Prostate gland (tissue), 2 donors: ENCODE measurements around the gene CKAP2L. TPM values are rescaled to one million over a fixed set of nuclear protein-coding genes. Genes with fewer than 3 reads are reported as not detected.

ENCODE experiments used
- DNase-seq: peaks from one replicate; pipeline ENCODE4 v3.0.0-alpha.2; 2019; ENCODE audit warnings: low spot score
- H3K27ac ChIP-seq, 2 donors: fragments of 200-600 bp; sonication (generic); 2 replicates each; pipeline ENCODE4 v1.5.1; 2017 to 2019
- H3K27me3 ChIP-seq: fragments of 200-600 bp; sonication (generic); replicated peaks from 2 replicates; pipeline ENCODE4 v1.5.1; 2019; ENCODE audit not compliant: insufficient read depth
- H3K36me3 ChIP-seq, 2 donors: fragments of 200-600 bp; sonication (generic); 1 replicate in 1 of 2; 2 replicates in 1 of 2; pipeline versions ENCODE4 v1.5.1 to v1.8.1; 2017 to 2019
- H3K4me1 ChIP-seq: fragments of 200-600 bp; sonication (generic); replicated peaks from 2 replicates; pipeline ENCODE4 v1.5.1; 2019
- H3K4me3 ChIP-seq, 2 donors: fragments of 200-600 bp; sonication (generic); 2 replicates each; pipeline ENCODE4 v1.5.1; 2017 to 2019
- H3K9me3 ChIP-seq: fragments of 200-600 bp; sonication (generic); 2 replicates; pipeline ENCODE4 v1.5.1; 2017
- POLR2A ChIP-seq: fragments of 450-650 bp; IDR thresholded peaks from one replicate; pipeline ENCODE4 v1.6.1; 2016; ENCODE audit warnings: antibody characterized with exemption, mild to moderate bottlenecking
- POLR2AphosphoS5 ChIP-seq: sonication (generic); formaldehyde crosslinking; IDR thresholded peaks from one replicate; pipeline ENCODE4 v1.6.1; 2017; ENCODE audit warnings: antibody characterized with exemption
- WGBS: methylation state at CpG from one replicate; pipeline ENCODE4 v1.1.5; 2018; 5-methylcytosine and 5-hydroxymethylcytosine counted together
- intact Hi-C: fragments of 100-400 bp; cut with DNase I; formaldehyde crosslinking; loops from one replicate; pipeline ENCODE4 v1.14.2; 2022
- total RNA-seq, 2 donors: library from RNA; depleted of rRNA; stranded (reverse); fragments of >200 nt; gene quantifications; one replicate each; pipeline ENCODE4 v1.1.0, GENCODE V29; 2016
- TF ChIP-seq, protein P1 (sequence below), 4 experiments: fragments of 200-600 bp in 2 of 4; fragments of 450-650 bp in 2 of 4; sonication (generic) in 2 of 4; IDR thresholded peaks; 1 replicate in 3 of 4; 2 replicates in 1 of 4; pipeline ENCODE4 v1.5.1; 2016 to 2019; ENCODE audit warnings: antibody characterized with exemption in 4 of 4, mild to moderate bottlenecking in 2 of 4, moderate library complexity in 2 of 4

The CKAP2L gene
- total RNA-seq, 2 donors from 2014 or later: 0.23 to 3.1 TPM

GRCh38 chr2:112773556-112773955 lies 9.1 kb upstream of the CKAP2L start:
- Histone ChIP-seq H3K27ac (no peak overlapping the region), H3K27me3 (no peaks in the 10 kb centered on the region), H3K4me1 (no peaks in the 10 kb centered on the region), H3K36me3 (no peaks in the 10 kb centered on the region), H3K9me3 (no peaks in the 10 kb centered on the region), H3K4me3 (no peak overlapping the region)
- TF ChIP-seq POLR2A: no peak
- TF ChIP-seq, protein P1, sequence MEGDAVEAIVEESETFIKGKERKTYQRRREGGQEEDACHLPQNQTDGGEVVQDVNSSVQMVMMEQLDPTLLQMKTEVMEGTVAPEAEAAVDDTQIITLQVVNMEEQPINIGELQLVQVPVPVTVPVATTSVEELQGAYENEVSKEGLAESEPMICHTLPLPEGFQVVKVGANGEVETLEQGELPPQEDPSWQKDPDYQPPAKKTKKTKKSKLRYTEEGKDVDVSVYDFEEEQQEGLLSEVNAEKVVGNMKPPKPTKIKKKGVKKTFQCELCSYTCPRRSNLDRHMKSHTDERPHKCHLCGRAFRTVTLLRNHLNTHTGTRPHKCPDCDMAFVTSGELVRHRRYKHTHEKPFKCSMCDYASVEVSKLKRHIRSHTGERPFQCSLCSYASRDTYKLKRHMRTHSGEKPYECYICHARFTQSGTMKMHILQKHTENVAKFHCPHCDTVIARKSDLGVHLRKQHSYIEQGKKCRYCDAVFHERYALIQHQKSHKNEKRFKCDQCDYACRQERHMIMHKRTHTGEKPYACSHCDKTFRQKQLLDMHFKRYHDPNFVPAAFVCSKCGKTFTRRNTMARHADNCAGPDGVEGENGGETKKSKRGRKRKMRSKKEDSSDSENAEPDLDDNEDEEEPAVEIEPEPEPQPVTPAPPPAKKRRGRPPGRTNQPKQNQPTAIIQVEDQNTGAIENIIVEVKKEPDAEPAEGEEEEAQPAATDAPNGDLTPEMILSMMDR (IDR thresholded peaks at IDR 0.05): no peak
- intact Hi-C loops: no loop called here
- no peak for DNase-seq
- 79% methylated on average over 2 of the region's 2 CpGs for WGBS

GRCh38 chr2:112772911-112773475 lies 8.6 kb upstream of the CKAP2L start:
- H3K27ac ChIP-seq: no peak overlapping the region
- WGBS: 37% methylated on average over 2 of the region's 2 CpGs
- intact Hi-C loops: no loop called here

DNA sequence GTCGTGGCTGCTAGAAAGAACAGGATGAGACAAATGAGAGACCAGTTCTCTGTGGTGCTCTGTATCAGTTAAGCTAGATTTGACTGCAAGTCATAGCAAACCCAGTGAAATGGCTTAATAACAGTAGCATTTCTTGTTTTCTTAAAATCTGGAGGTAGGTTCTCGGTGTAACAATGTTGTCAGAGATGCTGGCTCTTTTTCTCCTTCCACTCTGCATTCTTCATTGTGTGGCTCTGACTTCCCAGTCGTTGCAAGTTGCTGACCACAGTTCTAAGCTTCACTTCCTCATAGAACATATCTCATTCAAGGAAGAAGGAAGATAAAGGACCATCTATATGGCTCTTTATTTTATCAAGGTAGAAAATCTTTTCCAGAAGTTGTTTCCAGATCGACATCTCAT lies 7.9 kb upstream of the CKAP2L start:
- Histone ChIP-seq H3K9me3 (no peaks in the 10 kb centered on the region), H3K27me3 (no peaks in the 10 kb centered on the region), H3K4me3 (no peak overlapping the region), H3K4me1 (no peaks in the 10 kb centered on the region), H3K36me3 (no peaks in the 10 kb centered on the region), H3K27ac (no peak overlapping the region)
- no peak for TF ChIP-seq POLR2AphosphoS5
- TF ChIP-seq, protein P1 (IDR thresholded peaks at IDR 0.05): no peak
- TF ChIP-seq POLR2A: no peak
- intact Hi-C loops: no loop called here
- 76% methylated on average over 4 of the region's 4 CpGs for WGBS
- DNase-seq: no peak

More at GRCh38 chr2:112772911-112773475, 8.6 kb upstream of the CKAP2L start:
- TF ChIP-seq POLR2AphosphoS5: no peak
- no peak for TF ChIP-seq POLR2A
- TF ChIP-seq, protein P1 (IDR thresholded peaks at IDR 0.05): no peak
- Histone ChIP-seq H3K4me1 (no peaks in the 10 kb centered on the region), H3K27me3 (no peaks in the 10 kb centered on the region), H3K9me3 (no peaks in the 10 kb centered on the region), H3K4me3 (no peak overlapping the region), H3K36me3 (no peaks in the 10 kb centered on the region)
- DNase-seq: no peak

DNA sequence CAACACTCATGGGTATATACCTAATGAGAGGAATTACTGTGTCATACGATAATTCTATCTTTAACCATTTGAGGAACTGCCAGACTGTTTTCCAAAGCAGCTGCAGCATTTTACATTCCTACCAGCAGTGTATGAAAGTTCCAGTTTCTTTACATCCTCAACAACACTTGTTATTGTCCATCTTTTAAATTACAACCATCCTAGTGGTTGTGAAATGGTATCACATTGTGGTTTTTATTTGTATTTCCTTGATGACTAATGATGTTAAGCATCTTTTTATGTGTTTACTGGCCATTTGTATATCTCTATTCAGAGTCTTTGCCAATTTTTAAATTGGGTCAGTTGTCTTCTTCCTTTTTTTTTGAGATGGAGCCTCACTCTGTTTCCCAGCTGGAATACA lies 4.0 kb upstream of the CKAP2L start:
- Histone ChIP-seq H3K9me3 (no peaks in the 10 kb centered on the region), H3K27ac (no peak overlapping the region), H3K36me3 (no peaks in the 10 kb centered on the region), H3K4me3 (no peak overlapping the region), H3K4me1 (no peaks in the 10 kb centered on the region), H3K27me3 (no peaks in the 10 kb centered on the region)
- intact Hi-C loops: no loop called here
- TF ChIP-seq POLR2AphosphoS5: no peak
- TF ChIP-seq, protein P1 (IDR thresholded peaks at IDR 0.05): no peak
- WGBS: 79% methylated on average over 1 of the region's 1 CpG
- no peak for DNase-seq

DNA sequence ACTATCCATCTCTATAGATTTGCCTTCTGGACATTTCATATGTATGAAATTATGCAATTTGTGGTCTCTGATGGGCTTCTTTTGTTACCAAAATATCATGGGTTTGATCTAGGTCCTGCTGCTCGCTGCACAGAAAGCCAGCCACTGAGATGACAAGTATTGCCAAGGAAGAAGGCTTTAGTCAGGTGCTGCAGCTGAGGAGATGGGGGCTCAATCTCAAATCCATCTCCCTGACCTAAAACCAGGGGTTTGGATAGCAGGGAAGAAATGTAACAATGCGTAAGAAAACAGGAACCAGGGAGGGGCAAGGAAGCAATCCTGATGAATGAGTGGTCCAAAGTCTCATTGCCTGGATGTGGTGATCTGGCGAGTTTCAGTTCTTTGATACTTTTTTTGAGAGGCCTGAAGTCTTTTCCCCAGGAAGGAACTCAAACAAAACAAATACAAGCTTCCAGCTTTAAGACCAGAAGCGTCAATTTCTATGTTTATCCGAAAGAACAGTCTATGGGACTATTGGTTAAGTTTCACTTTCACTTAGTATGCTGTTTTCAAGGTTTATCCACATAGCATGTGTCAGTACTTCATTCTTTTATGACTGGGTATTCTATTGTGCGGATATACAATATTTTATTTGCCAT lies 3.4 kb upstream of the CKAP2L start:
- TF ChIP-seq POLR2AphosphoS5 (no peak), POLR2A (no peak)
- TF ChIP-seq, protein P1 (IDR thresholded peaks at IDR 0.05): no peak
- Histone ChIP-seq H3K27ac (no peak overlapping the region), H3K36me3 (no peaks in the 10 kb centered on the region), H3K9me3 (no peaks in the 10 kb centered on the region), H3K4me1 (no peaks in the 10 kb centered on the region), H3K4me3 (no peak overlapping the region), H3K27me3 (no peaks in the 10 kb centered on the region)
- DNase-seq: no peak
- 76% methylated on average over 6 of the region's 6 CpGs for WGBS
- intact Hi-C loops: no loop called here
